ENCODE measurements around the gene IARS1. TPM values are rescaled to one million over a fixed set of nuclear protein-coding genes. Genes with fewer than 3 reads are reported as not detected.

The IARS1 gene
- total and polyA plus RNA-seq, 2 of the 8 experiments (the other 6 are each of a cell fraction or from before 2014, with no cell fraction given), result 74.9 to 243 TPM

GRCh38 chr9:92247981-92248380 lies 45.5 kb downstream of the IARS1 start:
- no peaks in the 10 kb centered on the region for H3K4me1 ChIP-seq (replicated peaks in 1 of 4; ENCODE audit: control insufficient read depth in 3 of 4, insufficient read depth in 4 of 4, low read length in 3 of 4)
- no peak overlapping the region for H4K91ac ChIP-seq (replicated peaks; ENCODE audit: insufficient read length, low read length)
- ChIA-PET POLR2A (ENCODE audit: partially characterized antibody) (interaction anchor here (1.6 to 4.3 kb wide), 3 partner anchors 10 to 18 kb away, joined by 5 to 16 read pairs (median 5); no protein-coding TSS in a partner anchor), CTCF (ENCODE audit: partially characterized antibody) (no interaction called here)
- H2AK5ac ChIP-seq (ENCODE audit: low read depth, low read length), result no peak overlapping the region
- no peak for FAIRE-seq
- no peak overlapping the region for H2BK120ac ChIP-seq (replicated peaks; ENCODE audit: low read depth, low read length)
- no peaks in the 10 kb centered on the region for H3K27me3 ChIP-seq (replicated peaks in 1 of 4; ENCODE audit: control insufficient read depth in 3 of 4, extremely low read depth in 1 of 4, insufficient read depth in 3 of 4, low read length in 3 of 4)
- H3K79me1 ChIP-seq (ENCODE audit: low read depth, low read length), result no peaks in the 10 kb centered on the region
- no peaks in the 10 kb centered on the region for H3K23me2 ChIP-seq (ENCODE audit: low read depth, low read length)
- H2BK15ac ChIP-seq (ENCODE audit: low read length), result no peak overlapping the region
- H3K4me3 ChIP-seq (ENCODE audit: extremely low read depth in 1 of 4, insufficient read depth in 2 of 4, low read depth in 3 of 4, low read length in 4 of 4), result no peak overlapping the region
- DNase-seq (ENCODE audit: low read depth in 1 of 2, low spot score in 2 of 2), result no peak
- no peak overlapping the region for H2BK12ac ChIP-seq (ENCODE audit: low read depth, low read length)
- H3K4ac ChIP-seq (replicated peaks; ENCODE audit: insufficient read length, low read depth, low read length), result no peak overlapping the region
- no peak overlapping the region for H2AFZ ChIP-seq (ENCODE audit: low read length)
- no peak overlapping the region for H3K23ac ChIP-seq (ENCODE audit: insufficient read length)
- H3K14ac ChIP-seq (ENCODE audit: insufficient read length), result no peak overlapping the region
- H3K4me2 ChIP-seq (ENCODE audit: insufficient read depth in 1 of 2, low read depth in 2 of 2, low read length in 2 of 2), result no peak overlapping the region
- peaks cover 47 to 99% (median 87%) of the 10 kb centered on the region in 4 experiments for H3K36me3 ChIP-seq (ENCODE audit: control insufficient read depth in 2 of 4, insufficient read depth in 4 of 4, low read length in 3 of 4)
- no peak overlapping the region for H2BK5ac ChIP-seq (ENCODE audit: low read depth, low read length)
- no peaks in the 10 kb centered on the region for H3K79me2 ChIP-seq (ENCODE audit: control insufficient read depth in 1 of 2, insufficient read depth in 2 of 2, low read length in 2 of 2)
- no peak overlapping the region for H3K9ac ChIP-seq (replicated peaks in 1 of 4; ENCODE audit: extremely low read depth in 1 of 4, low read depth in 3 of 4, low read length in 3 of 4)
- H4K5ac ChIP-seq (ENCODE audit: insufficient read length, low read depth, low read length), result no peak overlapping the region
- no peak overlapping the region for H3K56ac ChIP-seq (replicated peaks; ENCODE audit: insufficient read length, low read depth, low read length)
- WGBS, 2 experiments (ENCODE audit: extremely low coverage in 1 of 2, insufficient coverage in 1 of 2, insufficient read length in 1 of 2, insufficient replicate concordance in 2 of 2, low coverage in 1 of 2, low lambda C conversion rate in 2 of 2, missing lambda C conversion rate in 1 of 2), result 88% methylated on average over 3 of the region's 3 CpGs; no CpG with 5 or more reads in 1 of the 2 experiments
- no peak overlapping the region for H3K27ac ChIP-seq (ENCODE audit: low read depth, low read length)
- no peak overlapping the region for H4K8ac ChIP-seq (ENCODE audit: extremely low read depth, insufficient read depth, low read length)
- H3K9me3 ChIP-seq (ENCODE audit: insufficient read depth in 2 of 2, low read depth in 1 of 2, low read length in 1 of 2), result no peaks in the 10 kb centered on the region
- H2BK20ac ChIP-seq (ENCODE audit: low read length), result no peak overlapping the region
- H3K18ac ChIP-seq (ENCODE audit: extremely low read depth, low read length), result no peak overlapping the region
- TF ChIP-seq CEBPB (IDR thresholded peaks at IDR 0.05; ENCODE audit: low read depth, low read length), result no peak
- TF ChIP-seq ATF3 (IDR thresholded peaks at IDR 0.05; ENCODE audit: insufficient read depth, low read depth, low read length), result no peak
- no peak for TF ChIP-seq HDAC2 (IDR thresholded peaks at IDR 0.05; ENCODE audit: borderline replicate concordance in 1 of 2, low read depth in 2 of 2, low read length in 2 of 2)
- TF ChIP-seq KDM5A (IDR thresholded peaks at IDR 0.05; ENCODE audit: low read length), result no peak
- no peak for TF ChIP-seq EGR1 (IDR thresholded peaks at IDR 0.05; ENCODE audit: borderline replicate concordance, low read depth, low read length)
- TF ChIP-seq SAP30 (IDR thresholded peaks at IDR 0.05; ENCODE audit: insufficient read depth, insufficient replicate concordance, low read length), result no peak
- TF ChIP-seq EP300 (IDR thresholded peaks at IDR 0.05; ENCODE audit: borderline replicate concordance in 1 of 2, low read depth in 2 of 2, low read length in 2 of 2), result no peak
- TF ChIP-seq BACH1 (IDR thresholded peaks at IDR 0.05; ENCODE audit: low read length), result no peak
- peaks cover 2 to 17% of the 10 kb centered on the region in 2 experiments for H4K20me1 ChIP-seq (replicated peaks in 1 of 2; ENCODE audit: control insufficient read depth in 1 of 2, insufficient read depth in 2 of 2, low read length in 2 of 2)
